Measurements from ENCODE around the gene ARHGEF19.
"Not testable (repeated sequence)": the region's sequence is repeated elsewhere in the genome, so short reads cannot be mapped to it uniquely, and the experiment has no call there.

The ARHGEF19 gene

GRCh38 chr1:16218674-16219071 lies 6.2 kb upstream of the ARHGEF19 start:
- no peak for DNase-seq (ENCODE audit: low read depth)
- TF ChIP-seq MAX (IDR thresholded peaks at IDR 0.05; ENCODE audit: low read depth, low read length) (no peak), MYC (IDR thresholded peaks at IDR 0.05; ENCODE audit: low read depth, low read length) (no peak), POLR2A (IDR thresholded peaks at IDR 0.05; ENCODE audit: extremely low read depth, insufficient read length) (no peak), CTCF (IDR thresholded peaks at IDR 0.05; ENCODE audit: low read depth, low read length) (no peak)
- no peak overlapping the region for H3K4me3 ChIP-seq (ENCODE audit: low read depth, low read length)

GRCh38 chr1:16218014-16218673 lies 5.7 kb upstream of the ARHGEF19 start:
- TF ChIP-seq MAX (IDR thresholded peaks at IDR 0.05; ENCODE audit: low read depth, low read length), result no peak
- TF ChIP-seq MYC (IDR thresholded peaks at IDR 0.05; ENCODE audit: low read depth, low read length), result no peak
- TF ChIP-seq CTCF (IDR thresholded peaks at IDR 0.05; ENCODE audit: low read depth, low read length), result no peak
- no peak for TF ChIP-seq POLR2A (IDR thresholded peaks at IDR 0.05; ENCODE audit: extremely low read depth, insufficient read length)
- no peak for DNase-seq (ENCODE audit: low read depth)
- no peak overlapping the region for H3K4me3 ChIP-seq (ENCODE audit: low read depth, low read length)

GRCh38 chr1:16217061-16217785 lies 4.8 kb upstream of the ARHGEF19 start:
- peak overlapping the region; percentile 38 for H3K4me3 ChIP-seq (ENCODE audit: low read depth, low read length)
- peak; percentile 93 for DNase-seq (ENCODE audit: low read depth)
- TF ChIP-seq MAX (IDR thresholded peaks at IDR 0.05; ENCODE audit: low read depth, low read length), result no peak
- no peak for TF ChIP-seq POLR2A (IDR thresholded peaks at IDR 0.05; ENCODE audit: extremely low read depth, insufficient read length)
- no peak for TF ChIP-seq MYC (IDR thresholded peaks at IDR 0.05; ENCODE audit: low read depth, low read length)
- no peak for TF ChIP-seq CTCF (IDR thresholded peaks at IDR 0.05; ENCODE audit: low read depth, low read length)

GRCh38 chr1:16215882-16216753 lies 3.7 kb upstream of the ARHGEF19 start:
- peak; percentile 52 for DNase-seq (ENCODE audit: low read depth)
- no peak overlapping the region for H3K4me3 ChIP-seq (ENCODE audit: low read depth, low read length)
- TF ChIP-seq MAX (IDR thresholded peaks at IDR 0.05; ENCODE audit: low read depth, low read length), result no peak
- TF ChIP-seq CTCF (IDR thresholded peaks at IDR 0.05; ENCODE audit: low read depth, low read length), result no peak
- no peak for TF ChIP-seq POLR2A (IDR thresholded peaks at IDR 0.05; ENCODE audit: extremely low read depth, insufficient read length)
- TF ChIP-seq MYC (IDR thresholded peaks at IDR 0.05; ENCODE audit: low read depth, low read length), result no peak

GRCh38 chr1:16215240-16215639 lies 2.8 kb upstream of the ARHGEF19 start:
- not testable (repeated sequence) for DNase-seq (ENCODE audit: low read depth); H3K4me3 ChIP-seq (ENCODE audit: low read depth, low read length)

- DNase-seq (ENCODE audit: low read depth); H3K4me3 ChIP-seq (ENCODE audit: low read depth, low read length): not testable (repeated sequence)
These were observed 1.1 kb upstream of the ARHGEF19 start for GRCh38 chr1:16213544-16213943.
